ENCODE results near the gene KNSTRN.

DNA sequence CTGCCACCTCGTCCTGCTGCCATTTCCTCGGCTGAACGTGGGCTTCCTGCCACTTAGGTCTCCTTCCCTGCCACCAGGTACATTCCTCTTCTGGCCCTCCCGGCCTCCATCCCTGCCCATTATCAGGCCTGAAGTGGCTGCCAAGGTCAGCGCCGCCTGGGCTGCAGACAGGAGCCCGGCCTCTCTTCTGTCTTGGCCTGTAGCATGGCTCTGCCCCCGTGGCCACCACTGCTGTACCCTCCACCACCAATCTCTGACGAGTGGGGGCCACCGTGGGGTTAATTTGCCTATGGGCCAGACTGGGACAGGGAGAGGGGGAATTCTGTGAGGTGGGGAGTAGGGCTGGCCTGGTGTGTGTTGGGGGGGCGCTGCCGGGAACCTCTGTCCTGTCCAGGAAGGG lies 56.2 kb downstream of the KNSTRN start:
- no peak for TF ChIP-seq POLR2A (IDR thresholded peaks at IDR 0.05; ENCODE audit: low read depth, low read length)
- TF ChIP-seq, protein P1, sequence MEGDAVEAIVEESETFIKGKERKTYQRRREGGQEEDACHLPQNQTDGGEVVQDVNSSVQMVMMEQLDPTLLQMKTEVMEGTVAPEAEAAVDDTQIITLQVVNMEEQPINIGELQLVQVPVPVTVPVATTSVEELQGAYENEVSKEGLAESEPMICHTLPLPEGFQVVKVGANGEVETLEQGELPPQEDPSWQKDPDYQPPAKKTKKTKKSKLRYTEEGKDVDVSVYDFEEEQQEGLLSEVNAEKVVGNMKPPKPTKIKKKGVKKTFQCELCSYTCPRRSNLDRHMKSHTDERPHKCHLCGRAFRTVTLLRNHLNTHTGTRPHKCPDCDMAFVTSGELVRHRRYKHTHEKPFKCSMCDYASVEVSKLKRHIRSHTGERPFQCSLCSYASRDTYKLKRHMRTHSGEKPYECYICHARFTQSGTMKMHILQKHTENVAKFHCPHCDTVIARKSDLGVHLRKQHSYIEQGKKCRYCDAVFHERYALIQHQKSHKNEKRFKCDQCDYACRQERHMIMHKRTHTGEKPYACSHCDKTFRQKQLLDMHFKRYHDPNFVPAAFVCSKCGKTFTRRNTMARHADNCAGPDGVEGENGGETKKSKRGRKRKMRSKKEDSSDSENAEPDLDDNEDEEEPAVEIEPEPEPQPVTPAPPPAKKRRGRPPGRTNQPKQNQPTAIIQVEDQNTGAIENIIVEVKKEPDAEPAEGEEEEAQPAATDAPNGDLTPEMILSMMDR (IDR thresholded peaks at IDR 0.05; ENCODE audit: extremely low read depth in 1 of 2, insufficient read depth in 1 of 2, low read depth in 1 of 2, low read length in 2 of 2), result no peak
